Posterior cingulate gyrus (tissue), 11 donors: ENCODE measurements around the gene RAD23A.

Source experiments
- DNase-seq, 10 donors: peaks; one replicate each; pipeline versions ENCODE4 v3.0.0 to v3.0.0-alpha.2; 2020 to 2021; ENCODE audit warnings: mixed read lengths in 3 of 10
- intact Hi-C: fragments of 100-400 bp; cut with DNase I; formaldehyde crosslinking; loops from one replicate; pipeline ENCODE4 v1.15.1; 2023

Gene RAD23A

DNA sequence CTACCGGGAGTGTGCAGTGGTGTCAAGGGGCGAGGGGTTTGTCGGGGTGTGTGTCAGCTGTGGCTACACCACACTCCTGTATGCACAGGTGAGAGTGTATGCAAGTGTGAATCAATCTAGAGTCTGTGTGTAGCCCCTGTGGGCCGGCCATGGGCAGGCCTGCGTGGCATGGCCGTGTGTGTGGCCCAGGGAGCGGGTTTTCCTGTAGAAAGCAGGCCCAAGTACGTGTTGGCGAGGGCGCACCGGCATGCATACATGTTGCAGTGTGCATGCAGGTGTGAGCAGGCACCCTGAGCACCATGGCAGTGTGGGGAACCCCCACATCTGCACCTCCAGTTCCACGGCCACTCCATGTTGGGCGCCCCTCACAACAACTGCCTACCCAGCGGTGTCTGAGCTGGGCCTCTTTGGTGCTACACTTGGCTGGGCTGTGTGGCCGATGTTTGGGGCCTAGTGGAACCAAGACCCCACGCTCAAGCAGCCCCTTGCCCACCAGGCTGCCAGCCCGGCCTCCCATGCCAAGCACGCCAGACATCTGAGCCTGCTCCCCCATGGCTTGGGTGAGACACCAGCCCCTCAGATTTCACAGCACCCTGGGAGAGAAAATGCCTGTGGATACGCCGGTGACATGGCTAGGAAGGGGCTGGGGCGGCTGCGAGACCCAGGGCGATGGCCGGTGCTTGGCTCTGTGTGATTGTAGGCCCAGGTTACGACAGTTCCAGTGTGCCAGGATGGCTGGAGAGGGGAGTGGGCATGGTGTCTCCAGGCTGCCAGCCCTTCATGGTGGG lies 51.7 kb downstream of the RAD23A start:
- peak in 1 of 10 donors; percentile 19 for DNase-seq
- intact Hi-C loops: no loop called here

DNA sequence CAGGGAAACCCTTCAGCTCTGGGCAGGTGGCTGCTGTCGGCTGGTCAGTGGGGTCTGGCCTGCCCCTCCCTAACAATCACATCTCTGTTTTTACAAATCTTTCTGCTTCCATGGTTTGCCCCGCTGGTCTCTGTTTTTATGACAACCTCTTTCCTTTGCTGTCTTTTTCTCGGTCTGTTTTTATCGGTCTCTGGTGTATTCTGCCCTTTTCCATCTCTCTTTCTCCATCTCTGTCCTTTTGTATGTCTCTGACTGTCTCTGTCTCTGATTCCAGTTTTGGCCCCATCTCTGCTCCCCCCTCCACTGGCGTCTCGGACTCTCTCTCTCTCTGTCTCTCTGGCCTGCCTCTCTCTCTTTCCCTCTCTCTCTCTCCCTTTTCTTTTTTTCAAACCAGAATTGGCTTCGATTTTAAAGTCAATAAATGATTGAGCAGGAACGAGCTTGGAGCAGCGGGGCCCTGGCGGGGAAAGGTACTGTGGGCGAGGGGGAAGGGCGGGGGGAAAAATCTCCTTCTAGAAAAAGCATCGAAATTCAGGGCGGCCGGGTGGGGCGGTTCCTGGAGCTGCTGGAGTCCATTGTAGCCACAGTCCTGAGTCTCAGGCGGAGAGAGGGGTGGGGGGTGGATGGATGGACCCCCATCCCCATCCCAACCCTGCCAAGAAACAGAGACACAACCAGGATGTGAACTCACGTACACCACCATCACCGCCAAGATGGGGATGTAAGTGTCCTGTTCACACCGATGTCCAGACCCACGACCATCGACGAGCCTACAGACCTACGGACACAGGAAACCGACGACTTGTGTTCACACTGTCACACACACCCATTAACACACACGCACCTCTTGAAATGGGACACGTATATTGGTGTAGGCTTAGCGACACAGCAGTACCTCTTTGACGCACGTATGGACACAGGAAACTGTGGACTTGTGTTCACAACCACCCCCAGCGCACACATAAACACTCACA lies 52.6 kb downstream of the RAD23A start:
- no peak for DNase-seq
- intact Hi-C loops: no loop called here

DNA sequence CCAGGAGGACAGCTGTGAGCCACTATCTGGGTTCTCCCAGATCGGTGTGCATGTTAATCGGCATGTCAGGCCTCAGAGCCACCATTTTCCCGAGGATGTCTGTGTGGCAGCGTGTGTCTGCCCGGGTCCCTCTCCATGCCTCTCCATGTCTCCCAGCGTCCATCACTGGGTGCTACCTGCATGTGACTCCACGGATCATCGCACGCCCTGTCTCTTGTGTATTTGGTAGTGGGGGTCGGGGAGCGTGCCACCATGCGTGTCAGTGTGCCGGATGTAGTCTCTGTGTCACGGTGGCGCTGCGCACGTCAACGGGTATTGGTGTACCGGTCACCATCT lies 55.5 kb downstream of the RAD23A start:
- DNase-seq: peak in 1 of 10 donors; percentile 28
- intact Hi-C loops: no loop called here

DNA sequence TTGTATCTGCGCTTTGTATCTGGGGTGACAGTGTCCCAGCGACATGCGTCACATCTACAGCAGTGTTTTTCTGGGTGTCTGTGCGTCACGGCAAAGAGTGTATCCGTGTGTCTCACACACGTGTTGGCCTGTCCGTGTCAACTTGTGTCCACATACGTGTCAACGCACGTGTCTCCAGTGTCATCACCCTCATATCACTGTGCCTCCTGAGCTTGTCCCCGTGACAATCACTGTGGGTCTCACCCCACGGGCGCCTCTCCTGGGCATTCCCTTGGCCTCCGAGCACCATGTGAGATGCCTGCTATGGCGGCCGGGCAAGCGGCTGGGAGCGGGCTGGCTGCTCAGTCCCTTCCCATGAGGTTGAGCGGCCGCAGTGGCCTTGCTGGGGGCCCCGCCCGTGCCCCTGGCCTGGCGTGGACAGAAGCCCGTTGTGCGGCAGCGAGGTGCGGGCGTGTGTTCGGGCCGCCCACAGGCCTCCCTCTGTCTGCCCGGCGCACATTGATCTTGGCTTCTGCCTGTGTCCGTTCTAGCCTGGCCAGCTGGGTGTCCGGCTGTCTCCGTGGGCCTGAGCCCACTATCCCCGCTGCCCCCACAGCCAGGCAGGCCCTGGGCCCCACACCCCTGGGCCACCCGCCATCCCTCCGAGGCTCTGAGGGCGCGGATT lies 56.0 kb downstream of the RAD23A start:
- DNase-seq: peak in 9 of 10 donors; percentile 66 to 97 (median 77)
- intact Hi-C loops: loop anchor here (2.0 kb wide), 2 partner anchors 21 to 29 kb away; no protein-coding TSS in a partner anchor

DNA sequence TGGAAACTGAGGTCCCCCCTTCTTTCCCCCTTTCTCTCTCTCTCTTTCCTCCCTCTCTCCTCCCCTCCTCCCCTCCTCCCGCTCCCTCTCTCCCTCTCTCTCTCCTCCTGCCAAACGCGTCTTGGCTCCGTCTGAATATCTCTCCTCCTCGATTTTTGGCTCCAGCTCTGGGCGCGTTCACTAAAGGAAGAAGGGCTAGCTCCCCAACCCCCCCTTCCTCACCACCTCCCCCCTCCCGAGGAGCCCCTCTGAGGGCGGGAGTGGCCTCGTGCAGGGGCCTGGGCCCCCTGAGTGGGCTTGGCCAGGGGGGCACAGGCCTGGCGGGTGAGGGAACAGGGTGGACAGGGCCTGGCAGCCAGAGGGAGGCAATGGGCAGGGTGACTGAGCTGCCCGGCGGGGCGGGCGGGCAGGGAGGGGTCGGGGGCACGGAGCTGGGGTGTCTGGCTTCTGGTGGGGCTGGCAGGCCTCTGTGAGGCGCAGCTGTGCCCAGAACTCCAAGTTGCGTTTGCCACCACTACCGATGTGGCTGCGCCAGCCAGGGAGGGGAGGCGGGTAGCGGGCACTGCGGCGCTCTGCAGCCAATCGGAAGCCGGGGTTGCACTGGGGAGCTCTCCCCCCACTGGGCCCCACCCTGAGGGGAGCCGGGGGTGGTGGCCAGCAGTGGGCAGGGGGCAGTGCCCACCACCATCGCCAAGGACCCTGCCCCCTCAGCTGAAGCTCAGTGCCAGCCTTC lies 56.7 kb downstream of the RAD23A start:
- DNase-seq: peak; percentile 84 to 99 (median 91)
- intact Hi-C loops: loop anchor here (2.0 kb wide), 2 partner anchors 20 to 28 kb away; no protein-coding TSS in a partner anchor

DNA sequence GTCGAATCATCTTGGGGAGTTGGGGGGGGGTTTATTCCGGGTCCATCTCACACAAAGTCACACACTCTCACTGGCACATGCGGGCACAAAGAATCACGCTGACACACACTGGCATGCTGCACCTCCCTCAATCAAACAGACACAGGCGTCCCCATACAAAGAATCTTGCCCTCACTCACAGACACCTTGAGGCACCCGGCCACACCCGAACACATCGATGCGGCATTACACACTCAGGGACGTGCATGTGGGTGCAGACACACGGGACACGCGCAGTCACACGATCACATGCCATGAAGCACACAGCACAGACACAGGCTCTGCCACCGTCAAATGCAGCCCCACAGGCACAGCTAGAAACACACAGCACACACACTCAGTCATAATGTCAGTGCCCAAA lies 57.4 kb downstream of the RAD23A start:
- intact Hi-C loops: loop anchor here (2.0 kb wide), 2 partner anchors 20 to 28 kb away; no protein-coding TSS in a partner anchor
- peak in 1 of 10 donors; percentile 29 for DNase-seq
